Glutamatergic neuron (in vitro differentiated cells): ENCODE results near the gene LSG1. TPM values are rescaled to one million over a fixed set of nuclear protein-coding genes. Genes with fewer than 3 reads are reported as not detected.

Experiments
- DNase-seq: peaks from one replicate; pipeline ENCODE4 v3.0.0; 2022
- H3K27ac Mint-ChIP-seq: one replicate; pipeline ENCODE4 v1.8.0; 2020; ENCODE audit warnings: mild to moderate bottlenecking, mixed read lengths, inconsistent platforms; ENCODE audit not compliant: unreplicated experiment
- H3K27me3 Mint-ChIP-seq: one replicate; pipeline ENCODE4 v1.8.0; 2020; ENCODE audit warnings: mild to moderate bottlenecking, moderate library complexity, mixed read lengths, inconsistent platforms; ENCODE audit not compliant: unreplicated experiment
- H3K36me3 Mint-ChIP-seq: one replicate; pipeline ENCODE4 v1.8.0; 2020; ENCODE audit warnings: mild to moderate bottlenecking, mixed read lengths, inconsistent platforms; ENCODE audit not compliant: unreplicated experiment
- H3K4me1 Mint-ChIP-seq: one replicate; pipeline ENCODE4 v1.8.0; 2020; ENCODE audit warnings: mild to moderate bottlenecking, low read depth, mixed read lengths, inconsistent platforms; ENCODE audit not compliant: unreplicated experiment
- H3K4me3 Mint-ChIP-seq: one replicate; pipeline ENCODE4 v1.8.0; 2020; ENCODE audit warnings: mild to moderate bottlenecking, mixed read lengths, inconsistent platforms; ENCODE audit not compliant: unreplicated experiment
- H3K9me3 Mint-ChIP-seq: one replicate; pipeline ENCODE4 v1.8.0; 2020; ENCODE audit warnings: mild to moderate bottlenecking, moderate library complexity, mixed read lengths, inconsistent platforms; ENCODE audit not compliant: unreplicated experiment
- total RNA-seq: library from RNA; stranded (reverse); fragmentation: NEBNext Ultra II Directional; extraction: Animal tissue kit (Norgen Biotek cat#: 25700); gene quantifications from one replicate; pipeline ENCODE4 v1.2.1, GENCODE V29; 2021; ENCODE audit not compliant: unreplicated experiment
- TF ChIP-seq, protein P1 (sequence below): fragments of 200-600 bp; sonication (generic); IDR thresholded peaks from one replicate; pipeline ENCODE4 v1.5.0; 2021; ENCODE audit not compliant: partially characterized antibody, unreplicated experiment

Gene LSG1
- total RNA-seq, 1 donor from 2014 or later: 26.5 TPM

GRCh38 chr3:194622621-194623340 is 49.2 kb downstream of the LSG1 start:
- TF ChIP-seq, protein P1, sequence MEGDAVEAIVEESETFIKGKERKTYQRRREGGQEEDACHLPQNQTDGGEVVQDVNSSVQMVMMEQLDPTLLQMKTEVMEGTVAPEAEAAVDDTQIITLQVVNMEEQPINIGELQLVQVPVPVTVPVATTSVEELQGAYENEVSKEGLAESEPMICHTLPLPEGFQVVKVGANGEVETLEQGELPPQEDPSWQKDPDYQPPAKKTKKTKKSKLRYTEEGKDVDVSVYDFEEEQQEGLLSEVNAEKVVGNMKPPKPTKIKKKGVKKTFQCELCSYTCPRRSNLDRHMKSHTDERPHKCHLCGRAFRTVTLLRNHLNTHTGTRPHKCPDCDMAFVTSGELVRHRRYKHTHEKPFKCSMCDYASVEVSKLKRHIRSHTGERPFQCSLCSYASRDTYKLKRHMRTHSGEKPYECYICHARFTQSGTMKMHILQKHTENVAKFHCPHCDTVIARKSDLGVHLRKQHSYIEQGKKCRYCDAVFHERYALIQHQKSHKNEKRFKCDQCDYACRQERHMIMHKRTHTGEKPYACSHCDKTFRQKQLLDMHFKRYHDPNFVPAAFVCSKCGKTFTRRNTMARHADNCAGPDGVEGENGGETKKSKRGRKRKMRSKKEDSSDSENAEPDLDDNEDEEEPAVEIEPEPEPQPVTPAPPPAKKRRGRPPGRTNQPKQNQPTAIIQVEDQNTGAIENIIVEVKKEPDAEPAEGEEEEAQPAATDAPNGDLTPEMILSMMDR: no peak
- peaks cover 2% of the 10 kb centered on the region for H3K27me3 Mint-ChIP-seq
- H3K4me3 Mint-ChIP-seq: no peak overlapping the region
- H3K4me1 Mint-ChIP-seq: no peaks in the 10 kb centered on the region
- no peak overlapping the region for H3K27ac Mint-ChIP-seq
- H3K9me3 Mint-ChIP-seq: peaks cover 4% of the 10 kb centered on the region
- peaks cover 5% of the 10 kb centered on the region for H3K36me3 Mint-ChIP-seq
- no peak for DNase-seq

GRCh38 chr3:194621947-194622346 is 50.0 kb downstream of the LSG1 start:
- no peak overlapping the region for H3K27ac Mint-ChIP-seq
- TF ChIP-seq, protein P1: no peak
- H3K36me3 Mint-ChIP-seq: peaks cover 8% of the 10 kb centered on the region
- peaks cover 4% of the 10 kb centered on the region for H3K9me3 Mint-ChIP-seq
- no peak for DNase-seq
- peaks cover 2% of the 10 kb centered on the region for H3K27me3 Mint-ChIP-seq
- H3K4me1 Mint-ChIP-seq: no peaks in the 10 kb centered on the region
- no peak overlapping the region for H3K4me3 Mint-ChIP-seq

DNA sequence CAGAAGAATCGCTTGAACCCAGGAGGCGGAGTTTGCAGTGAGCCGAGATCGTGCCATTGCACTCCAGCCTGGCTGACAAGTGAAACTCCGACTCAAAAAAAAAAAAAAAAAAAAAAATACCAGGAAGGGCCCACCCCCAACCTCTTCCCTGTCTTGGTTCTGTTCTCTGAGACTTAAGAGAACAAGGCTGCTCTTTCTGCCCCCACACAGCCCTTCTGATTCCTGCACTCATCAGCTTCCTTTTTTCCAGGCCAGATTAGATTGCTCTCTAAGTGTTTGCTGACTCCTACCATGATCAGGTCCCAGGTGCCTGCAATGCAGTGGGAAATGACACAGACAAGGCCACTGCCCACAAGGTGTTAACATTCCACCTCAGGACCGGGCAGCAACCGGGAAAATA is 51.8 kb downstream of the LSG1 start:
- Mint-ChIP-seq H3K36me3 (peaks cover 8% of the 10 kb centered on the region), H3K27ac (no peak overlapping the region), H3K9me3 (peaks cover 4% of the 10 kb centered on the region), H3K4me1 (no peaks in the 10 kb centered on the region), H3K27me3 (no peaks in the 10 kb centered on the region), H3K4me3 (no peak overlapping the region)
- DNase-seq: no peak
- TF ChIP-seq, protein P1: no peak

DNA sequence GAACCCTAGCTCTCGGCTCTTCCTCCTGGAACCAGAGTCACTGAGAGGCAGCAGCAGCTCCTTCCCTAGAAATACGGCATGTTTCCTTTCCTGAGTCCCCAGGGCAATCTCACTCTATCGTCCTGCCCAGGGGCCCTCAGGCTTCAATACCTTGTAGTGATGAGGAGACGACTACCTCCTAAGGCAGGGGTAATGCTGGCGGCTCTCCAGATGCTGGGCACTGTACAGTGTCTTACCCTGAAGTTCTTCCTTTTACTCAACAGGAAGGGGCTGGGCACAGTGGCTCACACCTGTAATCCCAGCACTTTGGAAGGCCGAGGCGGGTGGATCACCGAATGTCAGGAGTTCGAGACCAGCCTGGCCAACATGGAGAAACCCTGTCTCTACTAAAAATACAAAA is 52.2 kb downstream of the LSG1 start:
- Mint-ChIP-seq H3K9me3 (peaks cover 4% of the 10 kb centered on the region), H3K4me3 (no peak overlapping the region), H3K27ac (no peak overlapping the region), H3K27me3 (no peaks in the 10 kb centered on the region), H3K36me3 (peaks cover 8% of the 10 kb centered on the region), H3K4me1 (no peaks in the 10 kb centered on the region)
- TF ChIP-seq, protein P1: no peak
- no peak for DNase-seq

DNA sequence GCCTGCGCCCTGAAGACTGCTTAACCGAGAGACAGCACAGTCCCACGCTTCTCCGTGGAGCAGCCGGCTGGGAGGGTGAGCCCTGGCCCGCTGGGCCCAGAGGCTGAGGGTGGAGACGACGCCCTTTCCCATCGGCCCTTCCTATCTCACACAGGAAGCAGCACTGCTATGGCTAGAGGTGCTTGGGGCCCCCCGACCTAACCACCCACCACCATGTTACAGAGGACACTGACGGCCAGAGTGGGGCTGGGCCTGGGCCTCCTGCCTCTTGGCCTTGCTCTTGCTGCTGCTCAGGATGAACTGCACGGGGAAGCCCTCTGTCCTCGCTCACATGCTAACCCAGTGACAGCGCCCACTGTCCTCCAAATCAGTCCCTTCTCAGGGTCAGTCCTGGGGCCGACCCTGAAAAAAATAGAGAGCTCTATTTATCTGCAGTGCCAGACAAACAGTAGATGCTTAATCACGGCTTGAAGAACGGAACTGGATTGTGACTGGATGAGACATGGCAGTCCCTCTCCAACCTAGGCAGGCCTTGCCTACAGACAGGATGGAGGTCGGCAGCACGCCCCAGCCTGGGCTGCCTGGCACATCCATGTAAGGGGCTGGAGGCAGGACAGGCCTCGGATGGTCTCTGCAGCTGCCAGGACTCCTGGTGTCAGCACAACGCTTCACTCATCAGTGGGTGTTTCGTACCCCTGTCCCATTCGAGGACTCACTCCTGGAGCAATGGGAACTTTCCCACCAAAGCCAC is 53.0 kb downstream of the LSG1 start:
- TF ChIP-seq, protein P1: no peak
- peaks cover 4% of the 10 kb centered on the region for H3K9me3 Mint-ChIP-seq
- no peak overlapping the region for H3K4me3 Mint-ChIP-seq
- no peak overlapping the region for H3K27ac Mint-ChIP-seq
- H3K36me3 Mint-ChIP-seq: peaks cover 8% of the 10 kb centered on the region
- H3K27me3 Mint-ChIP-seq: no peaks in the 10 kb centered on the region
- no peaks in the 10 kb centered on the region for H3K4me1 Mint-ChIP-seq
- no peak for DNase-seq
